Stomach (tissue), 19 donors: ENCODE data around the gene AMHR2. TPM values are rescaled to one million over a fixed set of nuclear protein-coding genes. Genes with fewer than 3 reads are reported as not detected.
"Not testable (repeated sequence)": the region's sequence is repeated elsewhere in the genome, so short reads cannot be mapped to it uniquely, and the experiment has no call there.

Experiments
- DNase-seq, 2 donors: peaks; one replicate each; pipeline versions ENCODE4 v3.0.0 to v3.0.0-alpha.2; 2013 to 2019
- H3K27ac ChIP-seq, 5 donors: fragments of 200-600 bp in 4 of 5; sonication (generic) in 4 of 5; one replicate each; pipeline ENCODE4 v1.5.1; 2013 to 2019; ENCODE audit warnings: mild to moderate bottlenecking in 1 of 5, moderate library complexity in 1 of 5
- H3K27me3 ChIP-seq, 3 donors: fragments of 200-600 bp; sonication (generic); one replicate each; pipeline ENCODE4 v1.5.1; 2017 to 2019; ENCODE audit warnings: mixed run types in 1 of 3
- H3K36me3 ChIP-seq, 4 donors: fragments of 200-600 bp; sonication (generic); 1 replicate in 3 of 4; 2 replicates in 1 of 4; pipeline ENCODE4 v1.5.1; 2016 to 2019
- H3K4me1 ChIP-seq, 4 donors: fragments of 200-600 bp; sonication (generic); one replicate each; pipeline ENCODE4 v1.5.1; 2016 to 2019
- H3K4me3 ChIP-seq, 4 donors: fragments of 200-600 bp; sonication (generic) in 3 of 4; one replicate each; pipeline ENCODE4 v1.5.1; 2016 to 2019; ENCODE audit warnings: mild to moderate bottlenecking in 1 of 4
- H3K9me3 ChIP-seq, 4 donors: fragments of 200-600 bp; sonication (generic); one replicate each; pipeline ENCODE4 v1.5.1; 2016 to 2019
- CTCF ChIP-seq, 7 experiments: fragments of 450-650 bp in 4 of 7; fragments of 200-600 bp in 3 of 7; sonication (generic) in 3 of 7; IDR thresholded peaks; one replicate each; pipeline ENCODE4 v1.5.1; 2016 to 2019; ENCODE audit warnings: antibody characterized with exemption in 7 of 7, control low read depth in 2 of 7, mild to moderate bottlenecking in 1 of 7
- EP300 ChIP-seq: sonication (generic); formaldehyde crosslinking; IDR thresholded peaks from one replicate; pipeline ENCODE4 v1.6.1; 2017; ENCODE audit warnings: antibody characterized with exemption
- POLR2A ChIP-seq, 4 donors: fragments of 450-650 bp; IDR thresholded peaks; one replicate each; pipeline ENCODE4 v1.6.1; 2016; ENCODE audit warnings: antibody characterized with exemption in 4 of 4, control low read depth in 2 of 4, mild to moderate bottlenecking in 1 of 4, moderate library complexity in 1 of 4
- POLR2AphosphoS5 ChIP-seq, 3 donors: sonication (generic); formaldehyde crosslinking; IDR thresholded peaks; one replicate each; pipeline ENCODE4 v1.6.1; 2016; ENCODE audit warnings: antibody characterized with exemption in 3 of 3
- WGBS, 5 donors: extraction: QIAGEN DNeasy Blood & Tissue Kit in 3 of 5; methylation state at CpG; one replicate each; pipeline versions ENCODE4 v1.1.5 to v1.1.7; 2013 to 2018; 5-methylcytosine and 5-hydroxymethylcytosine counted together
- intact Hi-C: fragments of 100-400 bp; cut with DNase I; formaldehyde crosslinking; loops from one replicate; pipeline ENCODE4 v1.15.1; 2023; ENCODE audit warnings: low total_unique reads
- long read RNA-seq, 10 donors: transcript quantifications; one replicate each; lab custom pipeline, GENCODE V29; 2026
- polyA plus RNA-seq, 3 donors: library from polyadenylated mRNA; stranded (reverse); fragments of 200-250 nt; gene quantifications; one replicate each; pipeline ENCODE4 v1.2.3, GENCODE V29; 2013
- total RNA-seq, 5 donors: library from RNA; depleted of rRNA; stranded (reverse); fragments of >200 nt; gene quantifications; one replicate each; pipeline versions ENCODE4 v1.1.0 to v1.2.3, GENCODE V29; 2014 to 2016
- donor health status: healthy with polysubstance abuse.
- donor health status: Bipolar disorder and iron deficiency.
- donor health status: healthy.

Gene AMHR2
- not detected for total RNA-seq
- 1 to 10 TPM in 1 of 3 donors, under 1 TPM in 2; 0.23 to 1.8 (median 0.25) TPM for polyA plus RNA-seq
- long read RNA-seq, donor 1: 0 reads
- long read RNA-seq, donor 2: 0 reads
- long read RNA-seq, donor 3: 0 reads
- long read RNA-seq, donor 4: 0 reads
- long read RNA-seq, donor 5: 0 reads
- long read RNA-seq, donor 6: 0 reads
- long read RNA-seq, donor 7: 0 reads
- long read RNA-seq, donor 8: 0 reads
- long read RNA-seq, donor 9: 0 reads
- long read RNA-seq, donor 10: 0 reads

GRCh38 chr12:53423597-53423996 is at the start of gene AMHR2:
Gene AMHR2 (plus strand): TSS chr12:53423855. CDS start chr12:53423935, 80 bp downstream.
- no peak within 1 kb of the TSS for H3K4me3 ChIP-seq
- no peak for DNase-seq
- intact Hi-C loops: loop anchor here (5.0 kb wide), 1 partner anchor 71 kb away; no protein-coding TSS in a partner anchor
- 95 to 100% (median 100%) methylated on average over 1 of the region's 1 CpG for WGBS, 5 donors
- no peaks in the 10 kb centered on the region for H3K9me3 ChIP-seq
- no peaks in the 10 kb centered on the region for H3K36me3 ChIP-seq
- no peaks in the 10 kb centered on the region for H3K27me3 ChIP-seq
- H3K4me1 ChIP-seq: peaks cover 11 to 28% (median 17%) of the 10 kb centered on the region in 4 donors
- H3K27ac ChIP-seq: no peak within 1 kb of the TSS
- TF ChIP-seq CTCF (IDR thresholded peaks at IDR 0.05): no peak
- no peak for TF ChIP-seq EP300
- no peak for TF ChIP-seq POLR2AphosphoS5 (IDR thresholded peaks at IDR 0.05)
- TF ChIP-seq POLR2A (IDR thresholded peaks at IDR 0.05): no peak

GRCh38 chr12:53374277-53374676 is 49.4 kb upstream of the AMHR2 start:
- H3K4me3 ChIP-seq, H3K36me3 ChIP-seq, intact Hi-C loops, H3K9me3 ChIP-seq, H3K27me3 ChIP-seq, DNase-seq: not testable (repeated sequence)
- Histone ChIP-seq H3K27ac (peak overlapping the region; percentile 59 to 99 (median 96)), H3K4me1 (peaks cover 29 to 58% (median 43%) of the 10 kb centered on the region in 4 donors)
- WGBS, 5 donors: 88 to 92% (median 88%) methylated on average over 14 of the region's 14 CpGs

GRCh38 chr12:53376747-53377146 is 46.9 kb upstream of the AMHR2 start:
- no peak for DNase-seq

GRCh38 chr12:53378222-53378621 is 45.4 kb upstream of the AMHR2 start:
- H3K4me1 ChIP-seq: peaks cover 27 to 46% (median 40%) of the 10 kb centered on the region in 4 donors
- TF ChIP-seq POLR2AphosphoS5 (IDR thresholded peaks at IDR 0.05) (no peak), EP300 (no peak), POLR2A (IDR thresholded peaks at IDR 0.05) (no peak), CTCF (IDR thresholded peaks at IDR 0.05) (no peak)
- H3K27me3 ChIP-seq: no peaks in the 10 kb centered on the region
- 93 to 98% (median 97%) methylated on average over 12 of the region's 12 CpGs for WGBS, 5 donors
- intact Hi-C loops: no loop called here
- H3K36me3 ChIP-seq: peaks cover 16 to 19% (median 18%) of the 10 kb centered on the region in 4 donors
- no peak for DNase-seq
- H3K4me3 ChIP-seq: no peak overlapping the region
- no peaks in the 10 kb centered on the region for H3K9me3 ChIP-seq
- peak overlapping the region in 4 of 5 donors; percentile 95 to 96 (median 96) for H3K27ac ChIP-seq

More at GRCh38 chr12:53376747-53377146, 46.9 kb upstream of the AMHR2 start:
- H3K9me3 ChIP-seq: no peaks in the 10 kb centered on the region
- H3K27ac ChIP-seq: no peak overlapping the region
- peaks cover 1 to 5% (median 3%) of the 10 kb centered on the region in 4 donors for H3K36me3 ChIP-seq
- intact Hi-C loops: no loop called here
- no peak overlapping the region for H3K4me3 ChIP-seq
- H3K27me3 ChIP-seq: no peaks in the 10 kb centered on the region
- no peak for TF ChIP-seq CTCF (IDR thresholded peaks at IDR 0.05)
- no peak for TF ChIP-seq EP300
- TF ChIP-seq POLR2AphosphoS5 (IDR thresholded peaks at IDR 0.05): no peak
- no peak for TF ChIP-seq POLR2A (IDR thresholded peaks at IDR 0.05)
- H3K4me1 ChIP-seq: peaks cover 24 to 46% (median 38%) of the 10 kb centered on the region in 4 donors
- 83 to 90% (median 86%) methylated on average over 2 of the region's 2 CpGs for WGBS, 5 donors
